Immature natural killer cell (primary cell): Measurements from ENCODE around the gene HSP90AA1. TPM values are rescaled to one million over a fixed set of nuclear protein-coding genes. Genes with fewer than 3 reads are reported as not detected.

ENCODE experiments used
- DNase-seq, 3 donors: peaks; one replicate each; pipeline ENCODE4 v3.0.0; 2022; ENCODE audit warnings: mixed read lengths in 1 of 3
- H3K27ac Mint-ChIP-seq, 6 donors: one replicate each; pipeline ENCODE4 v1.8.0; 2020; ENCODE audit warnings: mixed read lengths in 6 of 6, mild to moderate bottlenecking in 5 of 6, inconsistent platforms in 4 of 6, moderate library complexity in 3 of 6
- H3K27me3 Mint-ChIP-seq, 3 donors: one replicate each; pipeline ENCODE4 v1.8.0; 2020 to 2021; ENCODE audit warnings: low read depth in 3 of 3, mild to moderate bottlenecking in 3 of 3, mixed read lengths in 3 of 3, moderate library complexity in 3 of 3, inconsistent platforms in 1 of 3
- H3K36me3 Mint-ChIP-seq, 3 donors: one replicate each; pipeline ENCODE4 v1.8.0; 2020; ENCODE audit warnings: mixed read lengths in 3 of 3, inconsistent platforms in 2 of 3, mild to moderate bottlenecking in 2 of 3
- H3K4me1 Mint-ChIP-seq, 2 donors: one replicate each; pipeline ENCODE4 v1.8.0; 2020; ENCODE audit warnings: inconsistent platforms in 2 of 2, mild to moderate bottlenecking in 2 of 2, mixed read lengths in 2 of 2, moderate library complexity in 1 of 2
- H3K4me3 Mint-ChIP-seq, 5 donors: one replicate each; pipeline ENCODE4 v1.8.0; 2020; ENCODE audit warnings: mild to moderate bottlenecking in 5 of 5, mixed read lengths in 5 of 5, inconsistent platforms in 3 of 5, moderate library complexity in 3 of 5
- H3K9me3 Mint-ChIP-seq, 6 donors: one replicate each; pipeline ENCODE4 v1.8.0; 2020; ENCODE audit warnings: mild to moderate bottlenecking in 6 of 6, mixed read lengths in 6 of 6, inconsistent platforms in 4 of 6, moderate library complexity in 3 of 6
- polyA plus RNA-seq, 3 donors: library from polyadenylated mRNA; unstranded; fragments of 300-500 nt; fragmentation: Illumina TruSeq; gene quantifications; one replicate each; pipeline ENCODE4 v1.2.3, GENCODE V29; 2021

The HSP90AA1 gene
- polyA plus RNA-seq, 3 donors from 2014 or later: 171 to 473 (median 370) TPM

DNA sequence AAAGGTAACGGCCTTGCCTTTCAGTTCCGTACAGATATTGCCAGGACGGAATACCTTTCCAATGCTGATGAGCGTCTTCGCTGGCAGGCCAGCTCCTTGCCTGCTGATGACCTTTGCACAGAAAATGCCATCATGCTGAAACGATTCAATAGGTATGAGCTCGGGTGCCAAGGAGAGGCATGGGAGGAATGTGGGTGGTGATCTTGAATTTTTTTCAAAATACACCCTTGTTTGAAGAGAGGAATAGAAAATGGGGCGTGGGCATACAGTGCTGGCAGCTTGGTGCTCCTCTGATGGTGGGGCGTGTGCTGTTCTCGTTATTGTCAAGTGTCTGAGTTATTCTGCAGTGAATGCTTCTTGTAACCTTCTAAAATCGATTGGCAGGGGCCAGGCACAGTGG lies 52.5 kb downstream of the HSP90AA1 start:
- Mint-ChIP-seq H3K4me3 (no peak overlapping the region), H3K4me1 (no peaks in the 10 kb centered on the region), H3K27ac (no peak overlapping the region), H3K36me3 (peaks cover 25 to 51% (median 28%) of the 10 kb centered on the region in 3 donors), H3K27me3 (peaks cover 0 to 8% (median 2%) of the 10 kb centered on the region in 3 donors), H3K9me3 (no peaks in the 10 kb centered on the region)
- no peak for DNase-seq

DNA sequence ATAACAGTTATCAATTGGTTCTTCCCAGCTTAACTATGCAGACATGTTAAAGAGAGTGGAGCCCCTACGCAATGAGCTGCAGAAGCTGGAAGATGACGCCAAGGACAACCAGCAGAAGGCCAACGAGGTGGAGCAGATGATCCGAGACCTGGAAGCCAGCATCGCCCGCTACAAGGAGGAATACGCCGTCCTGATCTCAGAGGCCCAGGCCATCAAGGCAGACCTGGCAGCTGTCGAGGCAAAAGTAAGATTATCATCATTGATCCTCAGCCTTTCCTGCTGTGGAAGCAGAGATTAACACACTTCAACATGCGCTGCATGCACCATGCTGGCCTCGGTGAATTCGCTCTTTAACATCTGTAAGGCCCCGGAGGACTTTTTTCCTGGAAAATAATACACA lies 53.6 kb downstream of the HSP90AA1 start:
- Mint-ChIP-seq H3K27me3 (peaks cover 0 to 8% (median 2%) of the 10 kb centered on the region in 3 donors), H3K27ac (no peak overlapping the region), H3K4me1 (no peaks in the 10 kb centered on the region), H3K36me3 (peaks cover 28 to 55% (median 38%) of the 10 kb centered on the region in 3 donors), H3K4me3 (no peak overlapping the region), H3K9me3 (no peaks in the 10 kb centered on the region)
- no peak for DNase-seq

Other genes starting within 250 kb of the HSP90AA1 start
- gene DYNC1H1, start 122.5 kb downstream of the HSP90AA1 start, polyA plus RNA-seq: 10 to 100 TPM; 15.7 to 78.5 (median 25.5) TPM
- gene WDR20, start 52.9 kb upstream of the HSP90AA1 start, polyA plus RNA-seq: 10 to 100 TPM; 10.8 to 14.6 (median 14.0) TPM
- 1 to 10 TPM; 1.8 to 4.9 (median 3.2) TPM for gene MOK, start 218.1 kb upstream of the HSP90AA1 start, polyA plus RNA-seq
- 1 to 10 TPM; 1.4 to 3.8 (median 2.2) TPM for gene ZNF839, start 232.7 kb upstream of the HSP90AA1 start, polyA plus RNA-seq